Esophagus squamous epithelium (tissue), 4 donors: ENCODE measurements around the gene ZDHHC8.

ENCODE experiments used
- CTCF ChIP-seq, 6 experiments: fragments of 450-650 bp in 4 of 6; fragments of 200-600 bp in 2 of 6; sonication (generic) in 2 of 6; IDR thresholded peaks; one replicate each; pipeline ENCODE4 v1.5.1; 2016 to 2019; ENCODE audit warnings: antibody characterized with exemption in 6 of 6, mild to moderate bottlenecking in 4 of 6, moderate library complexity in 4 of 6
- POLR2A ChIP-seq, 4 donors: fragments of 450-650 bp; IDR thresholded peaks; one replicate each; pipeline ENCODE4 v1.6.1; 2017; ENCODE audit warnings: antibody characterized with exemption in 4 of 4, mild to moderate bottlenecking in 4 of 4, moderate library complexity in 3 of 4

GRCh38 chr22:20145832-20146223, 14.2 kb downstream of the ZDHHC8 start:
- TF ChIP-seq CTCF (IDR thresholded peaks at IDR 0.05) = no peak
- TF ChIP-seq POLR2A (IDR thresholded peaks at IDR 0.05) = no peak
